Right lobe of liver (tissue), 6 donors: Measurements from ENCODE around the gene LEMD1. TPM values are rescaled to one million over a fixed set of nuclear protein-coding genes. Genes with fewer than 3 reads are reported as not detected.

Experiments used
- ATAC-seq, 4 donors: fragments of 200-7000 bp; cut with Tn5 transposase; one replicate each; pipeline ENCODE4 v1.9.1; 2020; ENCODE audit warnings: mild to moderate bottlenecking in 4 of 4, moderate library complexity in 4 of 4
- DNase-seq, 3 donors: peaks; one replicate each; pipeline ENCODE4 v3.0.0-alpha.2; 2020
- H3K27ac ChIP-seq, 3 donors: fragments of 200-600 bp; one replicate each; pipeline ENCODE4 v1.8.0; 2022
- H3K27me3 ChIP-seq, 2 donors: fragments of 200-600 bp; one replicate each; pipeline ENCODE4 v1.8.0; 2022
- H3K36me3 ChIP-seq, 4 donors: fragments of 200-600 bp; sonication (generic) in 1 of 4; one replicate each; pipeline versions ENCODE4 v1.5.1 to v1.8.0; 2017 to 2022; ENCODE audit warnings: control low read depth in 1 of 4
- H3K4me1 ChIP-seq, 4 donors: fragments of 200-600 bp; sonication (generic) in 1 of 4; one replicate each; pipeline versions ENCODE4 v1.5.1 to v1.8.0; 2017 to 2022; ENCODE audit warnings: control low read depth in 1 of 4
- H3K4me3 ChIP-seq, 3 donors: fragments of 200-600 bp; one replicate each; pipeline ENCODE4 v1.8.0; 2022
- H3K9me3 ChIP-seq, 4 donors: fragments of 200-600 bp; sonication (generic) in 1 of 4; one replicate each; pipeline versions ENCODE4 v1.5.1 to v1.8.0; 2017 to 2022; ENCODE audit warnings: control low read depth in 1 of 4
- POLR2A ChIP-seq: fragments of 450-650 bp; IDR thresholded peaks from one replicate; pipeline ENCODE4 v1.6.1; 2017; ENCODE audit warnings: antibody characterized with exemption, mild to moderate bottlenecking
- WGBS: methylation state at CpG from one replicate; pipeline ENCODE4 v1.1.6; 2018; ENCODE audit warnings: low coverage, low lambda C conversion rate; ENCODE audit not compliant: insufficient coverage; ENCODE audit errors: missing lambda C conversion rate; 5-methylcytosine and 5-hydroxymethylcytosine counted together
- intact Hi-C, 2 donors: fragments of 100-400 bp; cut with DNase I; formaldehyde crosslinking; loops; one replicate each; pipeline versions ENCODE4 v1.11.2 to v1.14.1; 2022
- total RNA-seq, 6 experiments: library from RNA; depleted of rRNA in 2 of 6; stranded (reverse); fragments of >200 nt in 2 of 6; fragmentation: NEBNext Ultra II Directional in 3 of 6; extraction: Animal tissue kit (Norgen Biotek cat#: 25700) in 3 of 6; gene quantifications; one replicate each; pipeline versions ENCODE4 v1.1.0 to v1.2.4, GENCODE V29; 2016 to 2023
- TF ChIP-seq, protein P1 (sequence below), 4 donors: fragments of 200-600 bp in 3 of 4; fragments of 450-650 bp in 1 of 4; IDR thresholded peaks; one replicate each; pipeline versions ENCODE4 v1.5.1 to v1.8.0; 2016 to 2022; ENCODE audit warnings: antibody characterized with exemption in 4 of 4, mild to moderate bottlenecking in 2 of 4
- donor health status: DM: no; HTN: yes; CAD: no.
- donor health status: DM: no; HTN: no; CAD: no.
- donor health status: DM: no; HTN: no; CAD: no.
- donor health status: DM: no; HTN: yes; CAD: no.
- donor health status: DM: no; HTN: yes; CAD: no.

LEMD1 gene
- total RNA-seq, 6 experiments from 2014 or later = not detected

DNA sequence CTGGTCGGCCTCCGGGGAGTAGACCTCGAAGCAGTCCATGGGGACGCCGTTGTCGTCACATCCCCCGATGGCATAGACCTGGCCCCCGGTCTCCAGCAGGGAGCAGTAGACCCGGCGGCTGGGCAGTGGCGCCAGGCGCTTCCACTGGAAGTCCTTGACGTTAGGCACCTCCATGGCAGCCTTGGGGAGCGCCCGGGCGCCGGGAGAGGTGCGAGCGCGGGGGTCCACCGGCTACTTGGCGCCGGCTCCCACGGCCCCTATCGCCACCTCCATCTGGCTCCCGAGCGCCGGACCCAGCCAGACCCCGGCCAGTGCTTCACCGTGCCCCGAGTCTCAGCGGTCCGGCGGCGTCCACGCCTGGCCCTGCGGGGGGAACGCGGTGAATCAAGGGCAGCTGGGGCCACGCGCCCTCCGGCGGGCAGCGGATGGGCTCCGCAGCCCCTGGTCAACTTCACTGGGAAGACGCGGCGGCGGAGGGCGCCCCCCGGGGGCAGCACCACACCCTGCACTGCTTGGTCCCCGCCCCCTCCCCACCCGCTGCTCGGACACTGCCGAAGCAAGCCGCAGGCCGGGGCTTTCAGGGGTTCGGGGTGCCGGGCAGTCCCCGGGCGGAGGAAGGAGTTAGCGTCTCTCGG lies 78.3 kb downstream of the LEMD1 start:
- intact Hi-C loops = loop anchor here in 1 of 2 donors (10.0 kb wide), 1 partner anchor 141 kb away; no protein-coding TSS in a partner anchor
- 28% methylated on average over 5 of the region's 63 CpGs for WGBS
- TF ChIP-seq, protein P1, sequence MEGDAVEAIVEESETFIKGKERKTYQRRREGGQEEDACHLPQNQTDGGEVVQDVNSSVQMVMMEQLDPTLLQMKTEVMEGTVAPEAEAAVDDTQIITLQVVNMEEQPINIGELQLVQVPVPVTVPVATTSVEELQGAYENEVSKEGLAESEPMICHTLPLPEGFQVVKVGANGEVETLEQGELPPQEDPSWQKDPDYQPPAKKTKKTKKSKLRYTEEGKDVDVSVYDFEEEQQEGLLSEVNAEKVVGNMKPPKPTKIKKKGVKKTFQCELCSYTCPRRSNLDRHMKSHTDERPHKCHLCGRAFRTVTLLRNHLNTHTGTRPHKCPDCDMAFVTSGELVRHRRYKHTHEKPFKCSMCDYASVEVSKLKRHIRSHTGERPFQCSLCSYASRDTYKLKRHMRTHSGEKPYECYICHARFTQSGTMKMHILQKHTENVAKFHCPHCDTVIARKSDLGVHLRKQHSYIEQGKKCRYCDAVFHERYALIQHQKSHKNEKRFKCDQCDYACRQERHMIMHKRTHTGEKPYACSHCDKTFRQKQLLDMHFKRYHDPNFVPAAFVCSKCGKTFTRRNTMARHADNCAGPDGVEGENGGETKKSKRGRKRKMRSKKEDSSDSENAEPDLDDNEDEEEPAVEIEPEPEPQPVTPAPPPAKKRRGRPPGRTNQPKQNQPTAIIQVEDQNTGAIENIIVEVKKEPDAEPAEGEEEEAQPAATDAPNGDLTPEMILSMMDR (IDR thresholded peaks at IDR 0.05) = no peak
- no peak for TF ChIP-seq POLR2A
- Histone ChIP-seq H3K36me3 (no peaks in the 10 kb centered on the region), H3K27me3 (peaks cover 0 to 16% of the 10 kb centered on the region in 2 donors), H3K9me3 (peaks cover 0 to 2% (median 0%) of the 10 kb centered on the region in 4 donors), H3K4me1 (peaks cover 0 to 12% (median 4%) of the 10 kb centered on the region in 4 donors), H3K4me3 (peak overlapping the region in 2 of 3 donors; percentile 8 to 20), H3K27ac (no peak overlapping the region)
- DNase-seq = no peak
- ATAC-seq = peak; percentile 10 to 37 (median 26)

DNA sequence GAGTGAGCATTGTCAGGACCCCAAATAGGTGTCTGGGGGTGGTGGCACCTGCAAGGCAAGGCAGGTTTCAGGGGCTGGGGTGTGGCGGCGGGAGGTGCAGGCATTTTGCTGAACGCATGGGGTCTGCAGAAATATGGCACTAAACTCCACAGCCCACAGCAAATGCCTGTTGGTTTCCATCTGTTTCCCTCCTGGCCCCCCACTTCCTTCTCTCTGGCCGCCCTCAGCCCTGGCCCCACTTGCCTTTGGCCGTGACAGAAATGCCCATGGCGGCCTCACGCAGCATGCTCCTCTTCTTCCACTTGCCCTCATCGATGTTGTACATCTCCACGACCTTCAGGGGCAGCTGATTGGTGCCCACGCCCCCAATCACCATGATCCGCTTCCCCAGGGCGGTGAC lies 78.9 kb downstream of the LEMD1 start:
- peaks cover 0 to 12% (median 4%) of the 10 kb centered on the region in 4 donors for H3K4me1 ChIP-seq
- DNase-seq (no peak), ATAC-seq (no peak)
- intact Hi-C loops = loop anchor here in 1 of 2 donors (10.0 kb wide), 1 partner anchor 142 kb away; no protein-coding TSS in a partner anchor
- H3K27ac ChIP-seq = no peak overlapping the region
- H3K9me3 ChIP-seq = peaks cover 0 to 2% (median 0%) of the 10 kb centered on the region in 4 donors
- H3K36me3 ChIP-seq = no peaks in the 10 kb centered on the region
- no peak overlapping the region for H3K4me3 ChIP-seq
- WGBS = 40% methylated on average over 2 of the region's 12 CpGs
- H3K27me3 ChIP-seq = peaks cover 0 to 16% of the 10 kb centered on the region in 2 donors
- TF ChIP-seq POLR2A = no peak

DNA sequence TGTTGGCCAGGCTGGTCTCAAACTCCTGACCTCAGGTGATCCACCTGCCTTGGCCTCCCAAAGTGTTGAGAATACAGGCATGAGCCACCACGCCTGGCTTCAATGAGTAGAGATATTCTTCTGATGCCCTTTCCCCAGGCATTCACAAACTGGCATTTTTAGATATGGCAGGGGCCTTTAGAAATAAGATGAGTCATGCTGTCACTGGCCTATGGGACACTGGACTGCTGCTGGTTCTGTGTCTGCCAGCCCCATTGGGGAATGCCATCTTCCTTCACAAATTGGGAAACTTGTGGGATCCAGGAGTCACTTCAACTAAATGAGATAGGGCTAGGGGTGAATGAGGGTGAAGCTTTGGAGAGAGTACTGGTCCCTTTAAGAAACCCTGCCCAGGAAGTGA lies 81.2 kb downstream of the LEMD1 start:
- intact Hi-C loops = loop anchor here in 1 of 2 donors (10.0 kb wide), 1 partner anchor 144 kb away; no protein-coding TSS in a partner anchor
- no peak for TF ChIP-seq POLR2A
- TF ChIP-seq, protein P1 (IDR thresholded peaks at IDR 0.05) = no peak
- Histone ChIP-seq H3K4me3 (no peak overlapping the region), H3K27me3 (peaks cover 0 to 16% of the 10 kb centered on the region in 2 donors), H3K36me3 (no peaks in the 10 kb centered on the region), H3K4me1 (peaks cover 0 to 12% (median 4%) of the 10 kb centered on the region in 4 donors), H3K27ac (no peak overlapping the region), H3K9me3 (peaks cover 0 to 2% (median 0%) of the 10 kb centered on the region in 4 donors)
- ATAC-seq (no peak), DNase-seq (no peak)
- WGBS = no CpG with 5 or more reads among the region's 1 CpG

DNA sequence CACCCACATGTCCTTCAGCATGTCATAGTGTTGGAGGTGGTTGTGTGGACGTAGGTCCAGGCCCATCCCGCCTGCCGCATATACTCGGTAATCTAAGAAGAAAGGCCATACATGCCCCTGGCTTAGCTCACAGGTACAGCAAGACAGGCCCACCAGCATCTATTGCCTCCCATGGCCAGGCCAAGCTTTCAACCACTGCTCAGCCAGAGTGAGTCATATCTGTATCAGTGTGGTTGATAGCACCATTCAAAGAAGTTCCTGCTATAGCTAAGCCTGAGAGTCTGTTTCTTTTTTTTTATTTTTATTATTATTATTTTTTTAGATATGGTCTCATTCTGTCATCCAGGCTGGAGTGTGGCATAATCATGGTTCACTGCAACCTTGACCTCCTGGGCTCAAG lies 82.1 kb downstream of the LEMD1 start:
- Histone ChIP-seq H3K4me1 (peaks cover 0 to 12% (median 4%) of the 10 kb centered on the region in 4 donors), H3K27me3 (peaks cover 0 to 16% of the 10 kb centered on the region in 2 donors), H3K9me3 (peaks cover 0 to under 1% (median 0%) of the 10 kb centered on the region in 4 donors), H3K4me3 (no peak overlapping the region), H3K27ac (no peak overlapping the region), H3K36me3 (no peaks in the 10 kb centered on the region)
- no CpG with 5 or more reads among the region's 4 CpGs for whole genome bisulfite sequencing
- intact Hi-C loops = loop anchor here (10.0 kb wide), 2 partner anchors 145 to 185 kb away; no protein-coding TSS in a partner anchor
- TF ChIP-seq, protein P1 (IDR thresholded peaks at IDR 0.05) = no peak
- TF ChIP-seq POLR2A = no peak
- DNase-seq (no peak), ATAC-seq (no peak)

DNA sequence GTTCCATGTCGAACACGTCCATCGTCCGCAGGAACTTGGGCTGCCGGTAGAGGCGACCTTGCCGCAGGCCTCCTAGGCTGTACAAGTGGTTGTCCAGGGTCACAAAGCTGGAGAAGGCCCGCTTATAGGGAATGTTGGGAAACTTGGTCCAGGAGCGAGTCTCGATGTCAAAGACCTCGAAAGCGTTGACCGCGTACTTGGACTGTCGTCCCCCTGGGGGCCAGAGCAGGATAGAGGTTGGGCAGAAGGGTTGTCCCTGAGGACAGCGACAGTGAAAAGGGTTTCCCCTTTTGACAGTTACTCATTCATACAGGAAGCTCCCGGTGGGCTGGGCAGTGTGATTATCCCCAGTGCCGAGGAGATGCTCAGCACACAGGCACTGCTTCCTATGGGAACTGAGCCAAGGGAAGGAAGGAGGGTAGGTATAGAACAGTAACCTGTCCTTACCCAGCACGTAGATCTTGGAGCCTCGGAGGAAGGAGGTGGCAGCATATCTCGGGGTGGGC lies 82.6 kb downstream of the LEMD1 start:
- Histone ChIP-seq H3K4me1 (peaks cover 0 to 9% (median 3%) of the 10 kb centered on the region in 4 donors), H3K4me3 (no peak overlapping the region), H3K27ac (no peak overlapping the region), H3K27me3 (peaks cover 0 to 16% of the 10 kb centered on the region in 2 donors), H3K9me3 (no peaks in the 10 kb centered on the region), H3K36me3 (no peaks in the 10 kb centered on the region)
- TF ChIP-seq, protein P1 (IDR thresholded peaks at IDR 0.05) = no peak
- no peak for TF ChIP-seq POLR2A
- 66% methylated on average over 12 of the region's 21 CpGs for WGBS
- DNase-seq = no peak
- intact Hi-C loops = loop anchor here in 1 of 2 donors (10.0 kb wide), 1 partner anchor 186 kb away; no protein-coding TSS in a partner anchor
- no peak for ATAC-seq
